ENCODE data around the gene RRAS2.

RRAS2 gene

DNA sequence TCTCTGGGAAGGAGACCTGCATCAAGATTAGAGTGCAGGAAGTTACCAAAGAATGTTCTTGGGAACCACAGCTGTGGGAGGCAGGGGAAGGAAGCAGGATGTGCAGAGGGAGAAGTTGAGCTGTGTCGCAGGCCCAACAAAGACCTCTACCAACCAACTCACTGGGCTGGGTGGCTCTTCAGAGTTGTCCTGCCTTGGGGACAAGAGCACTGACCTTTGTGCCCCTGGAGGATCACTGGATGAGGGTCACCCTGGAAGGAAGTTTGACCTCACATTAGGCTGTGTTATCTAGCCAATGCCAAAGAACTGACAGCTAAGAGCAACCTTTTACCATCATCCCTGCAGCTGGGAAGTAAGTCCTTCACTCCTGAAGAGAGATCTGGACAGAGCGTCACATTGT lies 130.6 kb downstream of the RRAS2 start:
- ATAC-seq (no peak), DNase-seq (ENCODE audit: low spot score in 2 of 2) (no peak)
- Mint-ChIP-seq H3K27ac (no peak overlapping the region), H3K4me1 (peaks cover 15% of the 10 kb centered on the region), H3K4me3 (no peak overlapping the region), H3K36me3 (no peaks in the 10 kb centered on the region), H3K9me3 (peaks cover 2% of the 10 kb centered on the region)

Data from stimulated activated effector memory CD8-positive, alpha-beta T cell treated with anti-CD3 and anti-CD28 coated beads, Interleukin-12 subunit alpha, Interleukin-12 subunit beta, amount 100 ng/mL, for 72 hours (primary cell).